Left renal cortex interstitium (tissue), 4 donors: ENCODE measurements around the gene DEGS1. TPM values are rescaled to one million over a fixed set of nuclear protein-coding genes. Genes with fewer than 3 reads are reported as not detected.

Experiments
- DNase-seq, 4 donors: peaks; one replicate each; pipeline ENCODE4 v3.0.0-alpha.2; 2013; ENCODE audit warnings: low read depth in 4 of 4, low spot score in 2 of 4, missing footprints in 1 of 4
- polyA plus RNA-seq, 4 donors: library from polyadenylated mRNA; unstranded; fragments of 120-200 nt; gene quantifications; one replicate each; pipeline ENCODE4 v1.2.1, GENCODE V29; 2013; ENCODE audit not compliant: insufficient read length in 4 of 4

DEGS1 gene
- polyA plus RNA-seq, 4 donors = 52.0 to 70.0 (median 58.9) TPM

DNA sequence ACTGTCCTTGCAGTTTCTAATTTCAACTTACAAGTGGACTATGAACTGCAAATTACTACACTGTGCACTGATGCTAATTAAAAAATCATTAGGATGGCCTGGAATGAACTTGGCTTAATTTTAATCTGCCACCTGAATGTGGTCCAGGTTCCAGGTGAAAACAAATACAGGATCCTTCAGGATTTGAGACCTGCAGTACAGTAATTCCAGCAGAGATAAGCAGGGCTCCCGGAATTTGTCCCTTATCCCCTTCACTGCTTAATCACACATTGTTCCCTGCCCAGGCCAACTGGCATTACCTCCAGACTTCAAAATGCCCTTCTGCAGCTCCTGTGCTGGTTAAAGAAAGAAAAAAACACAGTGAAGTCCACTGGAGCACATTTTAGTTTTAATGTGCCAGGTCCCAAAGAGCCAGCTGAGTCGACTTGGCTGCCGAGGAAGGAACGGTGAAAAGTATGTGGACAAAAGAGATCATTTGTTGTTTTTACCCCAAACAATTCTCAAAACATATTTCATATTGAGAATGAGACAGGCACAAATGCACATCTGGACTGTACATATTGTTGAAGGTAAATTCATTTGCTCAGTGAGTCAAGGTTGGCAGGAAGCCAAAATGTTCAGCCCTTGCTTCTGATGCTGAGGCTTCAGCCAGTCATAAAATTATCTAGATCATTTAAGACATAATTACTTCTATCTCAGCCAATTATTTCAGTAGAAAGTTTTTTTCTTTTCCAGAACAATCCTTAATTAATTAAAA lies 28.3 kb downstream of the DEGS1 start:
- DNase-seq = no peak

DNA sequence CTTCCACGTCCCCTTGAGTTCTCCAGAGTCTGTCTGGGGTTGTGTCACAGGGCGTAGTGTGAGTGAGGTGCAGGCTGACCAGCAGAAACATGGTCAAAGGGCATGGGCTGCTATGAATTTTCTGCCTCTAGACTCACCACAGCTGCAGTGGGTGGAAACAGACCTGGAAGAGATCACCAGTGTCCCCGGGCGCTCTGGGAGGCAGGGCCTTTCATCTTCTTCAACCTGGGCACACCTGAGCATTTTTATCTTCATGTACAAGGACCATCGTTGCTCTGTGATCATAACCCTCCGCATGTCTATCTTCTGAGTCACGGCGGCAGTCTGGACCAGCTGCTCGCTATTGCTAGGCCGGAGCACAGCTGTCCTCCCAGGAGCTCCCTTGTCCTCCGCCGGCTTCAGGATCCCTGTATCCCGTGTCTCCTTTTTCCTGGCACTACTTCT lies 29.6 kb downstream of the DEGS1 start:
- no peak for DNase-seq

DNA sequence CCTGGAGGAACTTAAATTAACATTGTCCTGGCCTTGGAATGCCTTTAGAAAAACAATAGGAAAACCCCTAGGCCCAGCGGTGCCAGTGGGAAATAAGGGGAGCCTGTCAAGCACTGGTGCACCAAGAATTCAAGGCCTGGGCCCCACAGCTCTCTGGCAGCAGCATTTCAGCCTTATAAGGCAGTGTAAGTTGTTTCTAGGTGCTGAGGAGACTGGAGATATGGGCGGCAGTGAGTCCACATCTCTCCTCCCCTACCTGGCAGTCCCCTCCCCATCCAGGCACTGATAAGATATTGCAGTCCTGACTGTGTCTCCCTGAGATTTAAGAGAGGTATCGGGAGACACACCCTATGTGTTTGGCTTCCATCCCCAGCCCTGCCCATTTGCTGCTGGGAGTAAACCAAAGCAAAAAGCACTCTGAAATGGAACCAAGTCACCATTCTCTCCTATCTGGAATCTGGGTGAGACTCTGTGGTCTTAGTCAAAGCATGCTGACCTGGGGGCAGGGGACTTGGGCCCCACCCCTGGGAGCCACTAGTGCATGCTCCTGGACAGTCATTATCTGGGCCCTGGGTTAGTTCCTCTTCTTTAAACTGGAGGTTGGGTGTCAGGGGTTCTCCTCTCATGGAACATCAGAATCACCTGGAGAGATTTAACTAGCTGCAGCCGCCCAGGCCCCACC lies 30.5 kb downstream of the DEGS1 start:
- no peak for DNase-seq

DNA sequence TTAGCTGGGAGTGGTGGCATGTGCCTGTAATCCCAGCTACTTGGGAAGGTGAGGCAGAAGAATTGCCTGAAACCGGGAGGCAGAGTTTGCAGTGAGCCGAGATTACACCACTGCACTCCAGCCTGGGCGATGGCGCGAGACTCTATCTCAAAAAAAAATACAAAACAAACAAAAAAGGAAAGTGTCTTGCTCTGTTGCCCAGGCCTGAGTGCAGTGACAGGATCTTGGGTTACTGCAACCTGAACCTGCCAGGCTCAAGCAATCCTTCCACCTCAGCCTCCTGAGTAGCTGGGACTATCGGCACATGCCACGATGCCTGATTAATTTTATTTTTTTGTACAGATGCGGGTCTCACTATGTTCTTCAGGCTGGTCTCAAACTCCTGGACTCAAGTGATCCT lies 33.3 kb downstream of the DEGS1 start:
- DNase-seq = no peak

DNA sequence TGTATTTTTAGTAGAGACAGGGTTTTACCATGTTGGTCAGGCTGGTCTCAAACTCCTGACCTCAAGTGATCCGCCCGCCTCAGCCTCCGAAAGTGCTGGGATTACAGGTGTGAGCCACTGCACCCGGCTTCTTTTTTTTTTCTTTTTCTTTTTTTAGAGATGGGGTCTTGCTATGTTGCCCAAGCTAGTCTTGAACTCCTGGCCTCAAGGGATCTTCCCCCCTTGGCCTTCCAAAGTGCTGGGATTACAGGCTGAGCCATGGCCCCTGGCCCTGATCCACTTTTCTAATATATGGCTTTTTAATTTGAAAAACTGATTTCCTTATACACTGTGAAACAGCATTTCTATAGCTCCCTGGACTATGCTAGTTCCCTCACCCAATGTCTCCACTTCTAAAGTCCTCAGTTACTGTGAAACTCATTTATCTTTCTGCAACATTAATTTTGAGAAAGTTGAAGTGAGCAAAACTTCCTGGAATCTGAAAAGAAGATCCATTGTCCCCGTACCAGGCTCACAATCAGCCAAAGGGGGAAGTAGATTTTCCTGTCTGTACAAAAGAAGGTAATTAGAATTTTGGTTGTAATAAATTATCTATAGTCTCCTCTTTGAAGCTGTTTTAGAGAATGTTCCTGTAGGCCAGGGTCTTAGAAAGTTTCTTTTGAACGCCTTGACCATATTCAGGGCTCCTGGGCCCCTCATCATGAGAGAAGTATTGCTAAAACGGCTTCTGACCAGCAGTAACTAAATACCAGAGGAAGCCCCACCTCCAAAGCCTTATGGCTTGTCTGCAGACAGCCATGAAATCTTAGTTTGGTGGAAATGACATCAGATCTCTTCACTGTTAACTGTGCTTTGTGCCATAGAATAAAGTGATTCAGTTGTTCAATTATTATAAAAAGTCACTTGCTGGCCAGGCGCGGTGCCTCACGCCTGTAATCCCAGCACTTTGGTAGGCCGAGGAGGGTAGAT lies 34.9 kb downstream of the DEGS1 start:
- DNase-seq = no peak

DNA sequence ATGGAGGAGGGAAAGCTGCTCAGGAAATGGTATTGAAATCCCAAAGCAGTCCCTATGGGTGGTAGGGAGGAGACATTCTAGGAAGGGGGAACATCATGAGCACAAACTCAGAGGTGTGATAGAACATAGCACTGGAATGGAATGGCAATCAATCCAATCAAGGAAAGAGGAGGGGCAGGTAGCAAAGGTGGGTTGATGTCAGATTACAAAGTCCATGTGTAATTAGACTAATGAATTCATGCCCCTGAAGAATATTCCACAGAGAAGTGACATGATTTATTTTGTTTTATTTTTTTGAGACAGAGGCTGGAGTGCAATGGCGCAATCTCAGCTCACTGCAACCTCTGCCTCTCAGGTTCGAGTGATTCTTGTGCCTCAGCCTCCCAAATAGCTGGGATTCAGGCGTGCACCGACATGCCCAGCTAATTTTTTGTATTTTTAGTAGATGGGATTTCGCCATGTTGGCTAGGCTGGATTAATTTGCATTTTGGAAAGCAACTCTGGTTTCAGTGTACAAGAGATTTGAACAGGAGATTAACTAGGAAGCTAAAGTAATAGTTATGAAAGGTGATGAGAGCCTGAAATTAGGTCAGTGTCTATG lies 36.1 kb downstream of the DEGS1 start:
- no peak for DNase-seq

DNA sequence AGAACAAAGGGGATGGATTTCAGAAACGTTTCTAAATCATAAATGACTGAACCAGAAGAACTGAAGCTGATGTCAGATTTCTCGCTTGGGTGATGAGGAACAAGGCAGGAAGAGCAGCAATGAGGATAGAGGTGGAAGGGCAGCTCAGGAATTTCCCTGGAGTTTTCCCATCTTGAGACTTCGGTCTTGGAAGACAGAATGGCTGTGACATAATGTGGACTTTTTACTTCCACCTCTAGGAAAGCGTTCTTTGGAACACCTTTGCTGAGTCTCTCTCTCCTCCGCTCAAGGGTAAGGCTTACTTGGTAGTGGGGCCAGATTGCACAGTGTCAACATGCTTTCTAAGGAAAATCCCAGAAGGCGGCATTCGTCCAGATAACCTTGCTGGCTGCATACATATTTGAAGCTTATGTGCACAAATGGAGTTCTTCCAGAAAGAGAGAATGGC lies 36.6 kb downstream of the DEGS1 start:
- no peak for DNase-seq

DNA sequence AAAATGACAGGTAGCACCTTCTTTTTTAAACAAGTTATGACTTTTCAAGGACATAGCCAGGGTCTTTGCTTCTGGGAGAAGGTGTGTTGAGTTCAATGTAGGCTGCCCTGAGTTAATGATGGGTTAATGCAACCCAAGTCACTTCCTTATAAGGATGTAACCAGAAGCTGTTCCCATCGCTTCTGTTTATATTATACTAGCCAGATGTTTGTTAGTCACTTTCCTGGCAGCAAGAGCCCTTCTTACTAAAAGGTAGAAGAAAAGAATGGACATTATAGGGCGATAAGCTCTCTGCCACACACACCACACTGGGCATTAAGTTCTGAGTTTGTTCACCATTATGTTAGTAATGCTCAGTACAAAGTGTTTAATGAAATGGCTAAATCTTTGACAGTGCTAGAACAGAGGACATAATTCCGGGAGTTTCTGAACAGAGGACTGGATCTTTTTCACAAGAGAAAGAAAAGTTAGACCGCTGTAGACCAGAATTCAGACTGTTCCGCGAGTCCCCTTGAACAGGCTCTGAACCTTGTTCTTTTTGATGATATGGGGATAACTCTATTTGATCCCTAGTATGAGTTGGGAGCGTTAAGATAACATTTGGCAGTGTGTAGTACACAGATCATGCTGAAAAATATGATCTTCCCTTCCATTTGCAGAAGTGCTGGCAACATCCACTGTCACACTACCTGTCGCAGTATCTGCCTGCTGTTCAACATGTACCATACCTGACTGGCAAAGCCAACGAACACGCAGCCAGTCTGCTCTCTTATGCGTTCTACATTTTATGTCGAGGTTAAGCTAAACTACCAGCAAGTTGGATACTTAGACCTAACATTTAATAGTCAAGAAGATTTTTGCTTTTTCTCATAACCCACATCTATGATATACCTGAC lies 41.0 kb downstream of the DEGS1 start:
- DNase-seq = no peak

DNA sequence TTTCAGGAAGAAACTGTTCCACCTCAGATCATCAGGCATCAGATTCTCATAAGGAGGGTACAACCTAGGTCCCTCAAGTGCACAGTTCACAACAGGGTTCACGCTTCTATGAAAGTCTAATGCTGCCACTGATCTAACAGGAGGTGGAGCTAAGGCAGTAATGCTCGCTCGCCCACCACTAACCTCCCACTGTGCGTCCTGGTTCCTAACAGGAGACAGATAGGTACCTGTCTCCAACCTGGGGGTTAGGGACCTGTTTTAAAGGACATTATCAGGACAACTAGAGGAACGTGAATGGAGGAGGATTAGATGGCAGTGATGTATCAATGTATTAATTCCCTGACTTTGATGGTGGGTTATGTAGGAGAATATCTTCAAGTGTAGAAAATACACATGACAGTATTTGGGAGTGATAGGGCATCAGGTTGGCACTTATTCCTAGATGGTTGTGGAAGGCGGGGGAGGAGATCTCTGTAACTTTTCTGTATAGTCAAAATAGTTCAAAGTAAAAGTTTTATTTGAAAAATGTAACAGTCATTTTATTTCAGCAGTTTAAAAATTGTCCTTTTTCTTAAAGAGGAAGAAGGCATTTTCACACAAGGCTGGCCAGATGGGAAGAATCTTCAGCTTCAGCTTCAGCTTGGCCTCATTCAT lies 43.9 kb downstream of the DEGS1 start:
- DNase-seq = no peak

DNA sequence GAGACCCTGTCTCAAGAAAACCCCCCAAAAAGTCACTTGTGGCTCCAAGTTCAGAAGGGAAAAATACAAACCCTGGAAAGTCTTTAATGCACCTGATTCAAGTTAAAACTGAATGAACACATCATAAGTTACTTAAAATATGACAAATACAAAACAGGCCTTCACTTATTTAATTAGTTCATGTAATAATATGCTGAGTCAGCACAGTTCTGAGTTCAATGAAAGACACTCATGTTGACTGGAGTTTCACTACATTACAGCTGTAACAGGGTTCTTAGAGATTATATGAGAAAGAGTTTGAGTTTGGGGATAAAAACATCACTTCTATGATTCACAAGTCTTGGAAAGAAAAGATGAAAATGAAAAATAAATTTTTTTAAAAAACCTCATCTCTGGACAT lies 51.0 kb downstream of the DEGS1 start:
- DNase-seq = no peak

DNA sequence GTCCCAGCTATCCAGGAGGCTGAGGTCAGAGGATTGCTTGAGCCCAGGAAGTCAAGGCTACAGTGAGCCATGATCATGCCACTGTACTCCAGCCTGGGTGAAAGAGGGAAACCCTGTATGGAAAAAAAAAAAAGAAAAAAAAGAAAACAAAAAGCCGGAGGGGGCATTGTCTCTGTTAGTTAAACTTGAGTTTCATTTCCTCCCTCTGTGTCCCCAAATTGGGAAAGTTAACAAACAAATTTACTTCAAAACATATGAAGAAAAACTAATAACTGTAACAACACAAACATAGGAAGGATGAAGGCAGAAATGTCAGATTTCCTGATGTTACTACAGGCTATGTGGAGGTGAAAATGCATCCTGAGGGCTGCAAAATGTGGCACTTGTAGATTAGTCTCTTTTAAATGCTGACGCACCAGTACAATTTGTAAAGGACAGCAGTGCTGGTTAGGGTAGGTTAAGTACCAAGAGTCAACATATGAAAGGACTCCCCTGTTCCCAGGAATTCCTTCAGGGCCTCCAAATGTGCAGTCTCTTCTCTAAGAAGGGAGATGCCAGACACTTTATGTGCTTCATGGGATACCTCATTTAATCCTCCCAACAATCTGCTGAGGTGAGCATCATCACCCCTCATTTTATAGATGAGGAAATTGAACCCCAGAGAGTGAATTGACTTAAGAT lies 52.9 kb downstream of the DEGS1 start:
- DNase-seq = no peak

DNA sequence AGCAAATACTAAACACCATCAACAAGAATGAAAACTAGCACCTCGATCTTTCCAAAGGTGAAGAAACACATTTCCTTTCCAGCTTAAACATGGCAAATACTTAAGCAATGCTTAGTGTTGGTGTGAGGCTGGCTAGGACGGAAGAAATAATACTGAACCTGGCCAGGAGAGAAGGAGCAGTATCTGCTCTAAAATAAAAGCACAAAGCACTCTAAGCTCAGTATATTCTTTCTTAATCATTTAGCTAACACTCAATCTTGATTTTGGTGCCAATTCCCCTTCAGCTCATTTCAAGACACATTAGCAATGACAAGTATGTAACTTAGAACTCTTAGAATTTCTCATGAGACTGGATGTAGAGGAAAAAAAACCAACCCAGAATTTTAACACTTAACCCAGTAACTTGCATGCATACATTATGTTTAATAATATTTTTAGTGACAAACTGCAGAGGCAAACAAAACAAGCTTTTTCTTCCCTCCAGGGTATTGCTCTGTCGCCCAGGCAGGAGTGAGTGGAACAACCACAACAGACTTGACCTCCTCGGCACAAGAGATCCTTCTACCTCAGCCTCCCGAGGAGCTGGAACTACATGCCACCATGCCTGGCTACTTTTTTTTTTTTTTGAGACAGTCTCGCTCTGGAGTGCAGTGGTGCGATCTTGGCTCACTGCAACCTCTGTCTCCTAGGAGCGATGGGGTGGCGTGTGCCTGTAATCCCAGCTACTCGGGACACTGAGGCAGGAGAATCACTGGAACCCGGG lies 54.3 kb downstream of the DEGS1 start:
- DNase-seq = no peak

DNA sequence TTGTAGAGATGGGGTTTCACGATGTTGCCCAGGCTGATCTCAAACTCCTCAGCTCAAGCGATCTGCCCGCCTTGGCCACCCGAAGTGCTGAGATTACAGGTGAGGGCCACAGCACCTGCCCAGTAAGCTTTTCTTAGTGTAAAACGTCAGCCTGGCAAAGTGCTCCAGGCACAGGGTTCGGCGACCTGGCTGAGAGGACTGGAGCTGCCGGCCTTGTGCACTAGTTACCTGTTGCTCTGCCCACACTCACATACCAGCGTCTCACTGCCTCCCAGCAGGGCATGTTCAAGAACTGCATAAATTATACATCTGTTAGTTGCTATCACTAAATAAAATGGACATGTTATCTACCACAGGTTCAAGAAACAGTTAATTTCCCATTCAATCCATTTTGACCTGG lies 55.2 kb downstream of the DEGS1 start:
- no peak for DNase-seq

DNA sequence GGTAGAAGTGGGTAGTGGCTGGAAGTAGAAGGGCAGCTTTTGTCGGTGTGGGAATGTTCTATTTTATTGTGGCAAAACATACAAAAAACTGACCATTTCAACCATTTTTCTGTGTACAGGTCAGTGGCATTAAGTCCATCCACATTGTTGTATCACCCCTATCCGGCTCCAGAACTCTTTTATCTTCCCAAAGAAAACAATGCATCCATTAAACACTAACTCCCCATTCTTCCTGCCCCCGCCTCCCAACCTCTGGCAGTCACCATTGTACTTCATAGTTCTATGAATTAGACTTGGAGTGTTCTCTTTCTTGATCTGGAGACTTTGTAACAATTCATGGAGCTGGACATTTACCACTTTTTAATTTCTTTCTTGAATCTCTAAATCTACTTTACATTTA lies 55.7 kb downstream of the DEGS1 start:
- DNase-seq = no peak
